Stimulated activated naive CD8-positive, alpha-beta T cell treated with anti-CD3 and anti-CD28 coated beads, Interleukin-15, Interleukin-2, amounts not matched to agents 100 ng/mL and 50 ng/mL, for 24 hours (primary cell): Measurements from ENCODE around the gene OTUD3.
"Not testable (repeated sequence)": the region's sequence is repeated elsewhere in the genome, so short reads cannot be mapped to it uniquely, and the experiment has no call there.

ENCODE experiments used
- H3K27ac Mint-ChIP-seq: one replicate; pipeline ENCODE4 v1.8.0; 2021; ENCODE audit warnings: mild to moderate bottlenecking, mixed read lengths
- H3K27me3 Mint-ChIP-seq: one replicate; pipeline ENCODE4 v1.8.0; 2021; ENCODE audit warnings: mixed read lengths
- H3K36me3 Mint-ChIP-seq: one replicate; pipeline ENCODE4 v1.8.0; 2021; ENCODE audit warnings: low read depth, mixed read lengths
- H3K4me1 Mint-ChIP-seq: one replicate; pipeline ENCODE4 v1.8.0; 2021; ENCODE audit warnings: low read depth, mixed read lengths
- H3K4me3 Mint-ChIP-seq: one replicate; pipeline ENCODE4 v1.8.0; 2021; ENCODE audit warnings: mild to moderate bottlenecking, mixed read lengths
- H3K9me3 Mint-ChIP-seq: one replicate; pipeline ENCODE4 v1.8.0; 2021; ENCODE audit warnings: mixed read lengths

OTUD3 gene

GRCh38 chr1:19861034-19861433, 21.2 kb upstream of the OTUD3 start:
- Mint-ChIP-seq H3K4me1 (no peaks in the 10 kb centered on the region), H3K9me3 (peaks cover 6% of the 10 kb centered on the region), H3K36me3 (no peaks in the 10 kb centered on the region), H3K27ac (no peak overlapping the region), H3K4me3 (no peak overlapping the region), H3K27me3 (peaks cover 48% of the 10 kb centered on the region)

- Mint-ChIP-seq H3K4me3 (no peak overlapping the region), H3K9me3 (peaks cover 6% of the 10 kb centered on the region), H3K36me3 (no peaks in the 10 kb centered on the region), H3K4me1 (no peaks in the 10 kb centered on the region), H3K27ac (no peak overlapping the region), H3K27me3 (peaks cover 45% of the 10 kb centered on the region)
Observed at GRCh38 chr1:19861842-19862530, 20.2 kb upstream of the OTUD3 start.

GRCh38 chr1:19862944-19863343, 19.3 kb upstream of the OTUD3 start:
- Mint-ChIP-seq H3K4me1 (no peaks in the 10 kb centered on the region), H3K4me3 (no peak overlapping the region), H3K36me3 (no peaks in the 10 kb centered on the region), H3K27me3 (peaks cover 46% of the 10 kb centered on the region), H3K27ac (no peak overlapping the region), H3K9me3 (peaks cover 6% of the 10 kb centered on the region)

GRCh38 chr1:19864570-19865160, 17.5 kb upstream of the OTUD3 start:
- Mint-ChIP-seq H3K27me3 (peaks cover 52% of the 10 kb centered on the region), H3K4me3 (no peak overlapping the region), H3K27ac (no peak overlapping the region), H3K9me3 (peaks cover 6% of the 10 kb centered on the region), H3K36me3 (no peaks in the 10 kb centered on the region), H3K4me1 (no peaks in the 10 kb centered on the region)

GRCh38 chr1:19866029-19866428, 16.2 kb upstream of the OTUD3 start:
- H3K4me3 Mint-ChIP-seq: no peak overlapping the region
- no peak overlapping the region for H3K27ac Mint-ChIP-seq
- H3K36me3 Mint-ChIP-seq: no peaks in the 10 kb centered on the region
- peaks cover 41% of the 10 kb centered on the region for H3K27me3 Mint-ChIP-seq
- H3K4me1 Mint-ChIP-seq: no peaks in the 10 kb centered on the region
- H3K9me3 Mint-ChIP-seq: peaks cover 6% of the 10 kb centered on the region

GRCh38 chr1:19866758-19867157, 15.4 kb upstream of the OTUD3 start:
- H3K4me3 Mint-ChIP-seq: no peak overlapping the region
- no peaks in the 10 kb centered on the region for H3K4me1 Mint-ChIP-seq
- H3K36me3 Mint-ChIP-seq: no peaks in the 10 kb centered on the region
- H3K27me3 Mint-ChIP-seq: peaks cover 41% of the 10 kb centered on the region
- H3K9me3 Mint-ChIP-seq: peaks cover 6% of the 10 kb centered on the region
- no peak overlapping the region for H3K27ac Mint-ChIP-seq

GRCh38 chr1:19868575-19868974, 13.6 kb upstream of the OTUD3 start:
- H3K36me3 Mint-ChIP-seq, H3K4me3 Mint-ChIP-seq, H3K9me3 Mint-ChIP-seq, H3K4me1 Mint-ChIP-seq, H3K27ac Mint-ChIP-seq: not testable (repeated sequence)
- peaks cover 47% of the 10 kb centered on the region for H3K27me3 Mint-ChIP-seq

- H3K9me3 Mint-ChIP-seq, H3K4me3 Mint-ChIP-seq, H3K27ac Mint-ChIP-seq, H3K36me3 Mint-ChIP-seq, H3K4me1 Mint-ChIP-seq: not testable (repeated sequence)
- peaks cover 42% of the 10 kb centered on the region for H3K27me3 Mint-ChIP-seq
Observed at GRCh38 chr1:19869453-19869852, 12.7 kb upstream of the OTUD3 start.

GRCh38 chr1:19869929-19870328, 12.3 kb upstream of the OTUD3 start:
- Mint-ChIP-seq H3K27me3 (peaks cover 38% of the 10 kb centered on the region), H3K36me3 (no peaks in the 10 kb centered on the region), H3K4me1 (no peaks in the 10 kb centered on the region), H3K27ac (no peak overlapping the region), H3K4me3 (no peak overlapping the region), H3K9me3 (no peaks in the 10 kb centered on the region)

- no peak overlapping the region for H3K4me3 Mint-ChIP-seq
- no peak overlapping the region for H3K27ac Mint-ChIP-seq
- no peaks in the 10 kb centered on the region for H3K4me1 Mint-ChIP-seq
- peaks cover 35% of the 10 kb centered on the region for H3K27me3 Mint-ChIP-seq
- H3K36me3 Mint-ChIP-seq: no peaks in the 10 kb centered on the region
- no peaks in the 10 kb centered on the region for H3K9me3 Mint-ChIP-seq
Observed at GRCh38 chr1:19872190-19872589, 10.0 kb upstream of the OTUD3 start.

GRCh38 chr1:19877181-19877750, 4.9 kb upstream of the OTUD3 start:
- Mint-ChIP-seq H3K27ac (no peak overlapping the region), H3K27me3 (peaks cover 32% of the 10 kb centered on the region), H3K9me3 (no peaks in the 10 kb centered on the region)

GRCh38 chr1:19877821-19878636, 4.2 kb upstream of the OTUD3 start:
- Mint-ChIP-seq H3K27ac (no peak overlapping the region), H3K36me3 (no peaks in the 10 kb centered on the region), H3K4me1 (peaks cover 7% of the 10 kb centered on the region), H3K4me3 (no peak overlapping the region), H3K9me3 (no peaks in the 10 kb centered on the region), H3K27me3 (peaks cover 26% of the 10 kb centered on the region)

More at GRCh38 chr1:19877181-19877750, 4.9 kb upstream of the OTUD3 start:
- Mint-ChIP-seq H3K4me3 (no peak overlapping the region), H3K4me1 (peaks cover 4% of the 10 kb centered on the region), H3K36me3 (no peaks in the 10 kb centered on the region)

- Mint-ChIP-seq H3K27ac (no peak overlapping the region), H3K4me3 (no peak overlapping the region), H3K4me1 (peaks cover 12% of the 10 kb centered on the region), H3K9me3 (no peaks in the 10 kb centered on the region), H3K27me3 (peaks cover 21% of the 10 kb centered on the region), H3K36me3 (no peaks in the 10 kb centered on the region)
Observed at GRCh38 chr1:19878637-19878985, 3.6 kb upstream of the OTUD3 start.

- peaks cover 21% of the 10 kb centered on the region for H3K27me3 Mint-ChIP-seq
- no peak overlapping the region for H3K27ac Mint-ChIP-seq
- peaks cover 19% of the 10 kb centered on the region for H3K4me1 Mint-ChIP-seq
- no peak overlapping the region for H3K4me3 Mint-ChIP-seq
- H3K9me3 Mint-ChIP-seq: no peaks in the 10 kb centered on the region
- no peaks in the 10 kb centered on the region for H3K36me3 Mint-ChIP-seq
Observed at GRCh38 chr1:19879227-19879626, 3.0 kb upstream of the OTUD3 start.

GRCh38 chr1:19879661-19880060, 2.5 kb upstream of the OTUD3 start:
- Mint-ChIP-seq H3K27ac (no peak overlapping the region), H3K4me3 (no peak overlapping the region), H3K27me3 (peaks cover 21% of the 10 kb centered on the region), H3K4me1 (peaks cover 23% of the 10 kb centered on the region), H3K36me3 (no peaks in the 10 kb centered on the region), H3K9me3 (no peaks in the 10 kb centered on the region)
